Stimulated activated CD8-positive, alpha-beta memory T cell treated with anti-CD3 and anti-CD28 coated beads, Interleukin-12 subunit alpha, Interleukin-12 subunit beta, amount 100 ng/mL, for 1 hour (primary cell): Measurements from ENCODE around the gene CD81.
A peak's percentile ranks its signal among the peaks of the same experiment; 100 is the strongest.

ENCODE experiments used
- DNase-seq: peaks from one replicate; pipeline ENCODE4 v3.0.0-alpha.2; 2020; ENCODE audit warnings: low read depth

Gene CD81

GRCh38 chr11:2421226-2421994 is 44.3 kb downstream of the CD81 start:
- no peak for DNase-seq

GRCh38 chr11:2421996-2422395 is 44.9 kb downstream of the CD81 start:
- no peak for DNase-seq

GRCh38 chr11:2422461-2423156 is 45.5 kb downstream of the CD81 start:
- no peak for DNase-seq

GRCh38 chr11:2423157-2424025 is 46.3 kb downstream of the CD81 start:
- DNase-seq = no peak

GRCh38 chr11:2424811-2425495 is 47.8 kb downstream of the CD81 start:
- no peak for DNase-seq

GRCh38 chr11:2425506-2425905 is 48.4 kb downstream of the CD81 start:
- no peak for DNase-seq

GRCh38 chr11:2426221-2426620 is 49.1 kb downstream of the CD81 start:
- no peak for DNase-seq

GRCh38 chr11:2426826-2427521 is 49.9 kb downstream of the CD81 start:
- DNase-seq = no peak

GRCh38 chr11:2427721-2428321 is 50.7 kb downstream of the CD81 start:
- no peak for DNase-seq

- DNase-seq = peak; percentile 85
Observed at GRCh38 chr11:2428322-2428795, 51.2 kb downstream of the CD81 start.

- no peak for DNase-seq
Observed at GRCh38 chr11:2431395-2431794, 54.3 kb downstream of the CD81 start.

- no peak for DNase-seq
Observed at GRCh38 chr11:2432171-2432621, 55.1 kb downstream of the CD81 start.

GRCh38 chr11:2432628-2433071 is 55.5 kb downstream of the CD81 start:
- DNase-seq = no peak

GRCh38 chr11:2433106-2433925 is 56.2 kb downstream of the CD81 start:
- no peak for DNase-seq

GRCh38 chr11:2434008-2434407 is 56.9 kb downstream of the CD81 start:
- no peak for DNase-seq

GRCh38 chr11:2434506-2435255 is 57.6 kb downstream of the CD81 start:
- no peak for DNase-seq

- no peak for DNase-seq
Observed at GRCh38 chr11:2435288-2436012, 58.3 kb downstream of the CD81 start.

- no peak for DNase-seq
Observed at GRCh38 chr11:2436013-2436520, 59.0 kb downstream of the CD81 start.
